CD4-positive, alpha-beta T cell (primary cell): ENCODE measurements around the gene CFP. TPM values are rescaled to one million over a fixed set of nuclear protein-coding genes. Genes with fewer than 3 reads are reported as not detected.
A peak's percentile ranks its signal among the peaks of the same experiment; 100 is the strongest.

Experiments
- ATAC-seq: fragments of 200-7000 bp; cut with Tn5 transposase; one replicate; pipeline ENCODE4 v1.10.0; 2022; ENCODE audit warnings: mild to moderate bottlenecking; ENCODE audit not compliant: poor library complexity
- CTCF ChIA-PET: fragments of 350-600 bp; sonication (Branson Sonifier 250); formaldehyde crosslinking; loops from one replicate; lab custom pipeline; 2021; ENCODE audit warnings: antibody characterized with exemption, inconsistent platforms; lab: Charles Lee
- POLR2A ChIA-PET: fragments of 350-600 bp; sonication (Branson Sonifier 250); formaldehyde crosslinking; loops from one replicate; lab custom pipeline; 2021; ENCODE audit warnings: antibody characterized with exemption, inconsistent platforms; lab: Charles Lee
- DNase-seq, 14 experiments: peaks; one replicate each; pipeline ENCODE4 v3.0.0-alpha.2; 2013 to 2020; ENCODE audit warnings: mixed read lengths in 2 of 14
- H3K27ac ChIP-seq, 2 donors: one replicate each; pipeline versions ENCODE4 v1.5.1 to v1.7.0; 2013; ENCODE audit warnings: low read length in 2 of 2, low read depth in 1 of 2, mild to moderate bottlenecking in 1 of 2
- H3K27me3 ChIP-seq, 2 experiments: 1 replicate in 1 of 2; 2 replicates in 1 of 2; pipeline versions ENCODE4 v1.6.1 to v1.7.0; 2013; ENCODE audit warnings: low read length in 2 of 2, control low read depth in 1 of 2, mild to moderate bottlenecking in 1 of 2, moderate library complexity in 1 of 2; ENCODE audit not compliant: insufficient read depth in 2 of 2, control insufficient read depth in 1 of 2
- H3K36me3 ChIP-seq: one replicate; pipeline ENCODE4 v1.6.1; 2013; ENCODE audit warnings: low read length, control low read depth; ENCODE audit not compliant: insufficient read depth
- H3K4me1 ChIP-seq: one replicate; pipeline ENCODE4 v1.6.1; 2013; ENCODE audit warnings: low read length, control low read depth; ENCODE audit not compliant: insufficient read depth
- H3K4me3 ChIP-seq: one replicate; pipeline ENCODE4 v1.5.1; 2013; ENCODE audit warnings: mild to moderate bottlenecking, low read length, moderate library complexity
- H3K9me3 ChIP-seq, 2 experiments: 1 replicate in 1 of 2; 2 replicates in 1 of 2; pipeline versions ENCODE4 v1.6.1 to v1.7.0; 2013; ENCODE audit warnings: low read length in 2 of 2, mild to moderate bottlenecking in 2 of 2, control low read depth in 1 of 2, moderate library complexity in 1 of 2; ENCODE audit not compliant: control insufficient read depth in 1 of 2, insufficient read depth in 1 of 2
- H3K27ac Mint-ChIP-seq: one replicate; pipeline ENCODE4 v1.8.0; 2020; ENCODE audit warnings: mixed read lengths
- H3K27me3 Mint-ChIP-seq: one replicate; pipeline ENCODE4 v1.8.0; 2021; ENCODE audit warnings: mixed read lengths
- H3K36me3 Mint-ChIP-seq: one replicate; pipeline ENCODE4 v1.8.0; 2021; ENCODE audit warnings: low read depth, mixed read lengths
- H3K4me1 Mint-ChIP-seq: one replicate; pipeline ENCODE4 v1.8.0; 2021; ENCODE audit warnings: low read depth, mixed read lengths
- H3K4me3 Mint-ChIP-seq: one replicate; pipeline ENCODE4 v1.8.0; 2020; ENCODE audit warnings: mild to moderate bottlenecking, mixed read lengths
- H3K9me3 Mint-ChIP-seq: one replicate; pipeline ENCODE4 v1.8.0; 2020; ENCODE audit warnings: mixed read lengths
- intact Hi-C, 2 experiments: fragments of 100-400 bp; cut with DNase I in 1 of 2; cut with micrococcal nuclease in 1 of 2; formaldehyde crosslinking; loops; one replicate each; pipeline versions ENCODE4 v1.15.1 to v1.9.0; 2023 to 2025; cut with DNase I, micrococcal nuclease
- total RNA-seq, 174 experiments: library from RNA in 2 of 174; stranded (reverse) in 2 of 174; gene quantifications; one replicate each; pipeline ENCODE4 v1.2.3 and lab custom pipeline; 2021 to 2026
- TF ChIP-seq, protein P1 (sequence below): fragments of 200-600 bp; IDR thresholded peaks from one replicate; pipeline ENCODE4 v1.8.0; 2022; ENCODE audit warnings: antibody characterized with exemption, mild to moderate bottlenecking

Gene CFP
- total RNA-seq, 2 experiments from 2014 or later = 18.3 to 18.6 TPM

DNA sequence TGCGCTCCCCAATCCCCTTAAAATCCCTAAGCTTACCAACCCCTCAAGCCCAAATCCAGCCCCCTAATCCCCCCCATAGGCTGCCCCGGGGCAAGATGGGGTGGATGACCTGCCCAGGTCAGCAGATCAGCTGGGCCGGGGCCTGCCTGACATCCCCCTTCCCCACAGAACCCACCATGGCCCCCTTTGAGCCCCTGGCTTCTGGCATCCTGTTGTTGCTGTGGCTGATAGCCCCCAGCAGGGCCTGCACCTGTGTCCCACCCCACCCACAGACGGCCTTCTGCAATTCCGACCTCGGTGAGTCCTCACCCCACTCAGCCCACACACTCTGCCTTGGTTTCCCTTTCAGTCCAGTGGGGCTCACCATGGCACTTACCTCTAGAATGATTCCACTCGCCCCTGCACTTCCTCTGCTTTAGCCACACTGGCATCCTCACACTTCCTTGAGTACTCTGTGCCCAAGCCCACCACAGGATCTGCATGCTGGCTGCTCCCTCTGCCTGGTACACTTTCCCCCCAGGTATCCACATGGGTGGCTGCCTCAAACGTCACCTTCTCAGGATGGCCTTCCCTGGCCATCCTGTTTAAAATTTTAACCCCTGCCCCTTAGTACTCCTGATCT lies 46.4 kb downstream of the CFP start:
- Mint-ChIP-seq H3K9me3 (no peaks in the 10 kb centered on the region), H3K36me3 (peaks cover 5% of the 10 kb centered on the region), H3K4me3 (peak overlapping the region; percentile 22), H3K4me1 (peaks cover 28% of the 10 kb centered on the region), H3K27me3 (no peaks in the 10 kb centered on the region), H3K27ac (peak overlapping the region; percentile 38)
- Histone ChIP-seq H3K27ac (peak overlapping the region in 1 of 2 donors; percentile 24), H3K4me3 (peak overlapping the region; percentile 67), H3K36me3 (peaks cover 6% of the 10 kb centered on the region), H3K4me1 (peaks cover 41% of the 10 kb centered on the region), H3K9me3 (no peaks in the 10 kb centered on the region), H3K27me3 (no peaks in the 10 kb centered on the region)
- ChIA-PET POLR2A (interaction anchor here (1.2 to 1.7 kb wide), 2 partner anchors 12 to 47 kb away, joined by 3 to 11 read pairs; partner anchors contain the start of gene CFP), CTCF (interaction anchor here (0.6 kb wide), 1 partner anchor 37 kb away, joined by 3 read pairs; no protein-coding TSS in a partner anchor)
- TF ChIP-seq, protein P1, sequence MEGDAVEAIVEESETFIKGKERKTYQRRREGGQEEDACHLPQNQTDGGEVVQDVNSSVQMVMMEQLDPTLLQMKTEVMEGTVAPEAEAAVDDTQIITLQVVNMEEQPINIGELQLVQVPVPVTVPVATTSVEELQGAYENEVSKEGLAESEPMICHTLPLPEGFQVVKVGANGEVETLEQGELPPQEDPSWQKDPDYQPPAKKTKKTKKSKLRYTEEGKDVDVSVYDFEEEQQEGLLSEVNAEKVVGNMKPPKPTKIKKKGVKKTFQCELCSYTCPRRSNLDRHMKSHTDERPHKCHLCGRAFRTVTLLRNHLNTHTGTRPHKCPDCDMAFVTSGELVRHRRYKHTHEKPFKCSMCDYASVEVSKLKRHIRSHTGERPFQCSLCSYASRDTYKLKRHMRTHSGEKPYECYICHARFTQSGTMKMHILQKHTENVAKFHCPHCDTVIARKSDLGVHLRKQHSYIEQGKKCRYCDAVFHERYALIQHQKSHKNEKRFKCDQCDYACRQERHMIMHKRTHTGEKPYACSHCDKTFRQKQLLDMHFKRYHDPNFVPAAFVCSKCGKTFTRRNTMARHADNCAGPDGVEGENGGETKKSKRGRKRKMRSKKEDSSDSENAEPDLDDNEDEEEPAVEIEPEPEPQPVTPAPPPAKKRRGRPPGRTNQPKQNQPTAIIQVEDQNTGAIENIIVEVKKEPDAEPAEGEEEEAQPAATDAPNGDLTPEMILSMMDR = no peak
- ATAC-seq (no peak), DNase-seq (no peak)
- intact Hi-C loops = loop anchor here in 1 of 2 experiments (5.0 kb wide), 1 partner anchor 39 kb away; no protein-coding TSS in a partner anchor

DNA sequence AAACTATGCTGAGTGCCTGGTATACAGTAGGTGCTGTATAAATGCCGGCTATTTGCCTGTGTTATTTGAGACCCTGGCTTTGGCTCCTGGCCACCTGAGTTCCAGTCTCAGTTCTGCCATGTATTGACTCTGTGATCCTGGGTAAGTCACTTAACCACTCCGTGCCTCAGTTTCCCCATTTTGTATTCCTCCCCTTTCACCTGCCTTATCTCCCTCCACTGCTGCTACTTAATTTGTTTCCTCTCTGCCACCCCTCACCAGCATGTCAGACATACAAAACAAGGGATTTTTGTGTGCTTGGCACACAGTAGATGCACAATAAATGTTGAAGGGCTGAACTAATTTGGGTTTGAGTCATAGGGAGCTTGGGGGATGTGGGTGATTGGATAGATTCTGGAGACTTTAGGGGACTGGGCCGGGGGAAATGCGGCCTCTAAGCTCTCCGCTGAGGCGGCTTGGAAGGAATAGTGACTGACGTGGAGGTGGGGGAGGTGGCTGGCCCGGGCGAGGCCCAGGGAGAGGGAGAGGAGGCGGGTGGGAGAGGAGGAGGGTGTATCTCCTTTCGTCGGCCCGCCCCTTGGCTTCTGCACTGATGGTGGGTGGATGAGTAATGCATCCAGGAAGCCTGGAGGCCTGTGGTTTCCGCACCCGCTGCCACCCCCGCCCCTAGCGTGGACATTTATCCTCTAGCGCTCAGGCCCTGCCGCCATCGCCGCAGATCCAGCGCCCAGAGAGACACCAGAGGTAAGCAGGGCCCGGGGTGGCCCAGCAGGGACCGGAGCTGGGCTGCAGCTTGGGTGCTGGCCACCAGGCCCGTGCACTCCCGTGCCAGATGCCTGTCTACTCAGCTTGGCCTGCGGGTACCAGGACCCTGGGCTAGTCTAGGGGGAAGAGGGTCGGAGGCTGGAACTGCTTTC lies 47.7 kb downstream of the CFP start, which contains the start of gene TIMP1:
TIMP1 (plus strand) TSS at position 706 of the 917 bp plus-strand sequence. CDS start 980 bp downstream, outside the sequence.
- Histone ChIP-seq H3K27ac (peak within 1 kb of the TSS; percentile 59 to 74), H3K36me3 (peaks cover 6% of the 10 kb centered on the region), H3K4me1 (peaks cover 45% of the 10 kb centered on the region), H3K9me3 (no peaks in the 10 kb centered on the region), H3K4me3 (peak within 1 kb of the TSS; percentile 67), H3K27me3 (no peaks in the 10 kb centered on the region)
- ATAC-seq = peak; percentile 97
- Mint-ChIP-seq H3K4me3 (peak within 1 kb of the TSS; percentile 58), H3K27ac (peak within 1 kb of the TSS; percentile 77), H3K36me3 (peaks cover 5% of the 10 kb centered on the region), H3K9me3 (no peaks in the 10 kb centered on the region), H3K27me3 (no peaks in the 10 kb centered on the region), H3K4me1 (peaks cover 28% of the 10 kb centered on the region)
- ChIA-PET POLR2A (interaction anchor here (0.9 to 1.7 kb wide), 4 partner anchors 14 to 68 kb away, joined by 3 to 11 read pairs (median 6); partner anchors contain the start of gene ELK1), CTCF (interaction anchor here (1.2 kb wide), 1 partner anchor 47 kb away, joined by 3 read pairs; no protein-coding TSS in a partner anchor)
- TF ChIP-seq, protein P1 = no peak
- peak; percentile 50 to 89 (median 75) for DNase-seq
- intact Hi-C loops = loop anchor here in 1 of 2 experiments (5.0 kb wide), 1 partner anchor 40 kb away; no protein-coding TSS in a partner anchor

DNA sequence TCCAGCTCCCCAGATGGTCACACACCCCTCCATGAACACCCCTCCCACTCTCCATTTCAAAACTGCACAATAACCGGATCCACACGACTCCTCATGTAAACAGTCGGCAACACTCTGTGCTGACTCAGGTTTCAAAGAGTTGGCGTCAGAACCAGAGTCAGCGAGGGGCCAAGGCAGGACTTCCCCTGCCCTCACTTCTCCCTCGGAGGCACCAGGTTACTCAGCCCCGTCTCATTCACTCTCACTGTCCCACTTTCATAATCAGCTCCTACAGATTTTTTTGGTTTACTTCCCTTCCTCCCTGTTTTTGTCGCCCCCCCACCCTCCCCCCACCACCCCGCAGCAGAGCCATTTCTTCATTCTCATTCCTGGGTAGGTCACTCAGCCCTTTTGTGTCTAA lies 50.2 kb downstream of the CFP start:
- Mint-ChIP-seq H3K4me1 (peaks cover 28% of the 10 kb centered on the region), H3K9me3 (no peaks in the 10 kb centered on the region), H3K4me3 (no peak overlapping the region), H3K27ac (no peak overlapping the region), H3K36me3 (no peaks in the 10 kb centered on the region), H3K27me3 (no peaks in the 10 kb centered on the region)
- TF ChIP-seq, protein P1 = no peak
- ChIA-PET CTCF (no interaction called here), POLR2A (no interaction called here)
- no peak overlapping the region for H3K4me3 ChIP-seq
- H3K9me3 ChIP-seq = no peaks in the 10 kb centered on the region
- H3K27ac ChIP-seq = no peak overlapping the region
- DNase-seq = peak in 4 of 14 experiments; percentile 37 to 70 (median 49)
- no peaks in the 10 kb centered on the region for H3K36me3 ChIP-seq
- ATAC-seq = no peak
- H3K4me1 ChIP-seq = peaks cover 45% of the 10 kb centered on the region
- H3K27me3 ChIP-seq = no peaks in the 10 kb centered on the region
- intact Hi-C loops = no loop called here
